Measurements from ENCODE around the gene CHPF.

CHPF gene

GRCh38 chr2:219552382-219553167 lies 9.0 kb upstream of the CHPF start:
- peak; percentile 68 for DNase-seq (ENCODE audit: low read depth)

GRCh38 chr2:219551441-219552381 lies 8.1 kb upstream of the CHPF start:
- DNase-seq (ENCODE audit: low read depth) = peak; percentile 14

GRCh38 chr2:219549619-219550018 lies 6.0 kb upstream of the CHPF start:
- DNase-seq (ENCODE audit: low read depth) = no peak

- DNase-seq (ENCODE audit: low read depth) = no peak
These were observed 5.4 kb upstream of the CHPF start for GRCh38 chr2:219548990-219549389.

- DNase-seq (ENCODE audit: low read depth) = no peak
These were observed 4.0 kb upstream of the CHPF start for GRCh38 chr2:219547621-219548020.

- no peak for DNase-seq (ENCODE audit: low read depth)
These were observed 2.3 kb upstream of the CHPF start for GRCh38 chr2:219545943-219546352.

- no peak for DNase-seq (ENCODE audit: low read depth)
These were observed 1.8 kb upstream of the CHPF start for GRCh38 chr2:219545295-219545942.

- DNase-seq (ENCODE audit: low read depth) = no peak
These were observed 958 bp upstream of the CHPF start for GRCh38 chr2:219544567-219544966.

- DNase-seq (ENCODE audit: low read depth) = peak; percentile 22
These were observed 546 bp downstream of the CHPF start for GRCh38 chr2:219542931-219543595.

GRCh38 chr2:219541611-219542180 lies 1.9 kb downstream of the CHPF start:
- DNase-seq (ENCODE audit: low read depth) = peak; percentile 24

- DNase-seq (ENCODE audit: low read depth) = no peak
These were observed 2.7 kb downstream of the CHPF start for GRCh38 chr2:219540784-219541504.

GRCh38 chr2:219539926-219540678 lies 3.5 kb downstream of the CHPF start:
- DNase-seq (ENCODE audit: low read depth) = no peak

GRCh38 chr2:219538956-219539788 lies 4.4 kb downstream of the CHPF start:
- no peak for DNase-seq (ENCODE audit: low read depth)

- DNase-seq (ENCODE audit: low read depth) = no peak
These were observed 5.1 kb downstream of the CHPF start for GRCh38 chr2:219538504-219538951.

- DNase-seq (ENCODE audit: low read depth) = no peak
These were observed 5.7 kb downstream of the CHPF start for GRCh38 chr2:219537657-219538488.

GRCh38 chr2:219536967-219537366 lies 6.6 kb downstream of the CHPF start:
- DNase-seq (ENCODE audit: low read depth) = no peak

GRCh38 chr2:219536425-219536824 lies 7.2 kb downstream of the CHPF start:
- DNase-seq (ENCODE audit: low read depth) = no peak
